ENCODE results near the gene MYO9B. TPM values are rescaled to one million over a fixed set of nuclear protein-coding genes. Genes with fewer than 3 reads are reported as not detected.
A peak's percentile ranks its signal among the peaks of the same experiment; 100 is the strongest.

The MYO9B gene
- total RNA-seq, 1 donor, result 96.6 TPM

GRCh38 chr19:17260842-17261325, 185.3 kb downstream of the MYO9B start:
- H3K4me3 ChIP-seq (ENCODE audit: insufficient read depth, low read length), result no peak overlapping the region
- H2AFZ ChIP-seq (ENCODE audit: low read length), result peak overlapping the region; percentile 51
- no peaks in the 10 kb centered on the region for H3K36me3 ChIP-seq (ENCODE audit: insufficient read depth, low read length)
- H3K4me2 ChIP-seq (ENCODE audit: insufficient read depth, low read length), result no peak overlapping the region
- peaks cover 9% of the 10 kb centered on the region for H3K9me3 ChIP-seq (ENCODE audit: low read depth, low read length)
- H3K27ac ChIP-seq (ENCODE audit: low read depth, low read length), result no peak overlapping the region
- DNase-seq (ENCODE audit: insufficient read length, low spot score, missing footprints), result peak; percentile 94
- no peaks in the 10 kb centered on the region for H3K4me1 ChIP-seq (ENCODE audit: insufficient read depth, low read length)
- H3K79me2 ChIP-seq (ENCODE audit: insufficient read depth, low read length), result no peaks in the 10 kb centered on the region
- H4K20me1 ChIP-seq (ENCODE audit: insufficient read depth, low read length), result no peaks in the 10 kb centered on the region
- peak; percentile 88 for TF ChIP-seq CTCF (IDR thresholded peaks at IDR 0.05; ENCODE audit: extremely low read depth, low read depth, low read length)
- H3K27me3 ChIP-seq (ENCODE audit: insufficient read depth, low read length), result no peaks in the 10 kb centered on the region

- H2AFZ ChIP-seq (ENCODE audit: low read length), result no peak overlapping the region
- no peak for TF ChIP-seq CTCF (IDR thresholded peaks at IDR 0.05; ENCODE audit: extremely low read depth, low read depth, low read length)
- no peaks in the 10 kb centered on the region for H4K20me1 ChIP-seq (ENCODE audit: insufficient read depth, low read length)
- no peak overlapping the region for H3K4me2 ChIP-seq (ENCODE audit: insufficient read depth, low read length)
- H3K9me3 ChIP-seq (ENCODE audit: low read depth, low read length), result peaks cover 9% of the 10 kb centered on the region
- H3K79me2 ChIP-seq (ENCODE audit: insufficient read depth, low read length), result peaks cover under 1% of the 10 kb centered on the region
- H3K27me3 ChIP-seq (ENCODE audit: insufficient read depth, low read length), result no peaks in the 10 kb centered on the region
- H3K27ac ChIP-seq (ENCODE audit: low read depth, low read length), result no peak overlapping the region
- no peaks in the 10 kb centered on the region for H3K36me3 ChIP-seq (ENCODE audit: insufficient read depth, low read length)
- H3K4me1 ChIP-seq (ENCODE audit: insufficient read depth, low read length), result no peaks in the 10 kb centered on the region
- DNase-seq (ENCODE audit: insufficient read length, low spot score, missing footprints), result peak; percentile 73
- H3K4me3 ChIP-seq (ENCODE audit: insufficient read depth, low read length), result no peak overlapping the region
These were observed 187.0 kb downstream of the MYO9B start for GRCh38 chr19:17262557-17262956.

Other genes starting within 250 kb of the MYO9B start
- gene SIN3B, start 246.4 kb upstream of the MYO9B start, total RNA-seq, result 24.2 and 29.8 TPM in 2 replicates
- gene F2RL3, start 186.8 kb upstream of the MYO9B start, total RNA-seq, result under 0.01 TPM in 2 replicates
- 0.29 and 0.36 TPM in 2 replicates for gene CPAMD8, start 49.0 kb upstream of the MYO9B start, total RNA-seq
- gene HAUS8, start 325 bp upstream of the MYO9B start, total RNA-seq, result 1.8 and 2.1 TPM in 2 replicates
- gene USE1, start 139.6 kb downstream of the MYO9B start, total RNA-seq, result 22.4 and 25.7 TPM in 2 replicates
- 2.4 and 3.3 TPM in 2 replicates for gene OCEL1, start 150.4 kb downstream of the MYO9B start, total RNA-seq
- 29.5 and 32.2 TPM in 2 replicates for gene NR2F6, start 170.1 kb downstream of the MYO9B start, total RNA-seq
- not detected in 2 replicates for gene USHBP1, start 189.0 kb downstream of the MYO9B start, total RNA-seq
- gene BABAM1, start 191.7 kb downstream of the MYO9B start, total RNA-seq, result 74.8 and 76.7 TPM in 2 replicates
- not detected in 2 replicates for gene ANKLE1, start 206.1 kb downstream of the MYO9B start, total RNA-seq
- 12.7 and 14.8 TPM in 2 replicates for gene ABHD8, start 227.6 kb downstream of the MYO9B start, total RNA-seq
- gene MRPL34, start 230.1 kb downstream of the MYO9B start, total RNA-seq, result 21.8 and 40.5 TPM in 2 replicates
- gene DDA1, start 233.8 kb downstream of the MYO9B start, total RNA-seq, result 8.5 and 11.6 TPM in 2 replicates